ENCODE results near the gene MGA.

MGA gene

DNA sequence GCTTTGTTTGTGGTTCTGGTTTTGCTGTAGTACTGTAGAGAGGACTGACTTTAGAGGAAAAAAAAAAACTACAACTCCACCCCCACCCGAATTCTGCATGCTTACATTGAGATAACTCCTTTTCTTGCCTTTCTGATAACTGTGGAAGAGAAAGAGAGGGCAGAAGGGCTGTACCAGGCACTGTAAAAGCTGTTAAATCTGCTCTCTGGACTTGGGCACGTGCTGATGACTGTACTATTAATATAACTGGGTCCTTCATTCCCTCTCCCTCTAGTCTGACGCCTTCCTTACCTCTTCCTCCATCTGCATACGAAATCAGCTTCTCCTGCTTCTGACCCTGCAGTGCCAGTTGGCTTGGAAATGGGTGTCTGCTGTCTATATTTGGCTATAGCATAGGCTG, 129.0 kb downstream of the MGA start:
- no peak for DNase-seq

GRCh38 chr15:41789662-41790061, 129.5 kb downstream of the MGA start:
- DNase-seq, result no peak

- no peak for DNase-seq
Observed at GRCh38 chr15:41790169-41790568, 130.0 kb downstream of the MGA start.

DNA sequence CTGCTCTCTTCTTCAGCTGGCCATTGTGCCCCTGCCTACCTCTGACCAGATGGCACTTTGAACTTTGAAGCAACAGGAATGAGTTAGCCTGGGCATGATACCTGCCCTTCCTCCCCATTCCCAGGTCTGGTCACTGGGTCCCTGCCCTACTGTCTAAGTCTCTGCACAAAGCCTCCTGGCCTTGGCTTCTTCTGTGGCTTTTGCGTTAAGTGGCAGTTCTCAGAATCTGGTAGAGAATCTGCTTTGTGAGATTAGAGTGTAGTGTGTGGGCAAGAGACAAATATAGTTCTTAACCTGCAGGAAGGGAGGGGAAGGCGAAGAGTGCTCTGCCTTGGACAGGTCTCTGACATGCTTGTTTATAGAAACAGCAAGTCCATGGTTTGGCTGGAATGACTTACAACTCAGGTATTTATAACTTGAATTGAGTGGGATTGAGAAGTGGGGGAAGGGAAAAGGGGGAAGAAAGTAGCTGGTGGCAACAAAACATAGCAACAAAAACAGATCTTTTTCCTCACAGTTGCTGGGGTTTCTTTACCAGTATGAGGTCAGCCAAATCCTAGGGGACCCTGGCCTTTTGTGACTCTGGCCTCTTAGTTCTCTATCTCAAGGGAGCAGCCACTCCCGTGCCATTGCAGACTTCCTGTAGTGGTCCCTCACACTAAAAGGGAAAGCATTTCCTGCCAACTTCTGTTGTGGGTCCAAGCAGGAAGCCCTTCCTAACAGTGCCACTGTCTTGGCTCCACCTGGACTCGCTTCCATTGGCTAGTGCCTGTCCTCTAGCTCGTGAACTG, 130.7 kb downstream of the MGA start:
- DNase-seq, result no peak

DNA sequence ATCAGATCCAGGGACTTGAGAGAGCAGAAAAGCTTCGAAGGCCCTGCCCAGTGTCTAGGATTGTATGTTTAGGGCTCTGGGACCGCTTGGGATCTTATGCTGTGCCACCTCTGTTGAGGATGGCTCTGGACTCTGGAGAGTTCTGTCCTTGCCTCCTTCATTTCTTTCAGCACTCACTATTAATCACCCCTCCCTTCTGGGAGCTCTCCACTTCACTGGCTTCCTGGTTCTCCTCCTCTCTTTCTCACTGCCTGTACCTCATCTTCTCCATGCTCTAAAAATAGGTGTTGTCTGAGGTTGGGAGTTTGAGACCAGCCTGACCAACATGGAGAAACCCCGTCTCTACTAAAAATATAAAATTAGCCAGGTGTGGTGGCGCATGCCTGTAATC, 131.3 kb downstream of the MGA start:
- DNase-seq, result no peak

GRCh38 chr15:41792000-41792637, 131.9 kb downstream of the MGA start:
- DNase-seq, result no peak

DNA sequence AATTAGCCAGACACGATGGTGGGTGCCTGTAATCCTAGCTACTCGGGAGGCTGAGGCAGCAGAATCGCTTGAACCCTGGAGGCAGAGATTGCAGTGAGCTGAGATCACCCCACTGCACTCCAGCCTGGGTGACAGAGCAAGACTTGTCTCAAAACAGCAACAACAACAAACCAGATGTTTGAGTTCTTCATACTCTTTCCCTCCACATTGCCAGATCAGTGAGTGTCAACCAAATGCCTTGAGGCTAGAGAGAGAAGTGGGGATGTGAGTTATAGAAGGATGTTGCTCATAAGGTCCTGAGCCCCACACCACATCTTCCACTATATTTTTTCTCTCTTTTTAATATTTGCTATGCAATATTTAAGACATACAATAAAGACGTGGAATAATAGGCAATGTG, 133.9 kb downstream of the MGA start:
- no peak for DNase-seq

- no peak for DNase-seq
Observed at GRCh38 chr15:41795996-41796856, 136.0 kb downstream of the MGA start.

- no peak for DNase-seq
Observed at GRCh38 chr15:41797201-41797944, 137.2 kb downstream of the MGA start.

DNA sequence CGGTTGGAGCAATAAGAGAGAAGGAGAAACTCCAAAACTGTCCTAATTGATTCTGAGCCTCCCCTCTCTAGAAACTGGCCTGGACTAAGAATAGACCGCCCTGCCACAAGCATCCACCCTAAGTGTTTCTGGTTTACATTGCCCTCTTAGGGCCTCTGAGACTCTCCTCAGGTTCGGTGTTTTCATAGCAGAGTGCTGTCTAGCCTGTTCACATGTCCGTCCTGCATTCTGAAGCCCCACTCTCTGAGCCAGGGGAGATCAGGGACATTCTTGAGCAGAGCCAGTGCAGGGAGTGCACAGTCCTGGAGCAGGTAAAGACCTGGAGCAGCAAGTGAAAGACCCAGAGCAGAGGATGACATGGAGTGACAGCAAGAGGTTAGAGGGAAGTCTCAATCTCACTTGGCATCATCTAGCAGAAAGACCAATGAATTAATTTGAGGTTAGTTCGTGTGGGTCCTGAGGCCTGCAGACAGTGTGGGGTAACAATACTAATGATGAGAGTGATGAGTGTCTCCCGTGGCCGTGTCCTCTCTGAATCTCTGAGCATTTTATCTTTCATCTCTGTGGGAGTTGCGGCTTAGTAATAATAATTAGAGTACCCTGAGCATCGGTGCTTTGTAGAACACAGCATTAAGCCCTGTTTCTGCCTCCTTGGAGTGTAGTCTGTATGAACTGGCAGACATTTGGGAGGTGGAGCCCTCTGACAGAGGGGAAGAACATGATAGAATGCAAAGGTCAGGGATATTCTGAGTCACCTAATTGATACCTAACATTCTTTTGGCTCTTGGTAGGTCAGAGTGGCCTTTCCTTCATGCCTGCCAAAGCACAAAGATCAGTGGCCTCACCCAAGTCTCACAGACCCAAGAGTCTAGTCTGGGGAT, 138.6 kb downstream of the MGA start:
- DNase-seq, result no peak

DNA sequence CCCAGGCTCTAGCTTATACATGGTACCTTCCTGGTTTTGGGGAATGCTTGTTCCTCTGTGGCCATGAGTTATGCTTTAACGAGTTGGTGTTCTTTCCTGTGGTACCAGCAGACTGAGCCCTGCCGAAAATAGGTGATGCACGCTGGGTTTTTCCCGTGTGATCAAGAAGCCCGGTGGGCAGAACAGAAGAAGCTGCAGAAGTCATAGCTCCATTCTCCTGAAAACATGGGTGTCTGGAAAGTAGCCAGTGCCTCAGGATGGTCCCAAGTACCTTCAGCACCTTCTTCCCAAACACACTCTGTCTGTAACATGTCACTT, 139.2 kb downstream of the MGA start:
- DNase-seq, result no peak

- DNase-seq, result no peak
Observed at GRCh38 chr15:41801185-41801584, 141.0 kb downstream of the MGA start.

DNA sequence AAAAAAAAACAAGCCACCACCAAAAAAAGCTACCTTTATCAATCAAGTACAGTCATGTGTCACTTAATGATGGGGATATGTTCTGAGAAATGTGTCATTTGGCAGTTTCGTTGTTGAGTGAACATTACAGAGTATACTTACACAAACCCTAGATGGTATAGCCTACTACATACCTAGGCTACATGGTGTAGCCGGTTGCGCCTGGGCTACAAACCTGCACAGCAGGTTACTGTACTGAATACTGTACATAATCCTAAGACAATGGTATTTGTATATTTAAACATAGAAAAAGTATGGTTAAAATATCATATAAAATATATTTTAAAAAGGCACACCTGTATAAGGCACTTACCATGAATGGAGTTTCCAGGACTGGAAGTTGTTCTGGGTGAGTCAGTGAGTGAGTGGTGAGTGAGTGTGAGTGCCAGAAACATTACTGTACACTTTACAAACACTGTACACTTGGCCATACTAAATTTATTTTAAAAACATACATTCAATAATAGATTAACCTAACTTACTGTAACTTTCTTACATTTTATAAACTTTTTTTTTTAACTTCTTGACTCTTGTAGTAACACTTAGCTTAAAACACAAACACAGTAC, 141.7 kb downstream of the MGA start:
- no peak for DNase-seq

- no peak for DNase-seq
Observed at GRCh38 chr15:41804361-41804760, 144.2 kb downstream of the MGA start.

DNA sequence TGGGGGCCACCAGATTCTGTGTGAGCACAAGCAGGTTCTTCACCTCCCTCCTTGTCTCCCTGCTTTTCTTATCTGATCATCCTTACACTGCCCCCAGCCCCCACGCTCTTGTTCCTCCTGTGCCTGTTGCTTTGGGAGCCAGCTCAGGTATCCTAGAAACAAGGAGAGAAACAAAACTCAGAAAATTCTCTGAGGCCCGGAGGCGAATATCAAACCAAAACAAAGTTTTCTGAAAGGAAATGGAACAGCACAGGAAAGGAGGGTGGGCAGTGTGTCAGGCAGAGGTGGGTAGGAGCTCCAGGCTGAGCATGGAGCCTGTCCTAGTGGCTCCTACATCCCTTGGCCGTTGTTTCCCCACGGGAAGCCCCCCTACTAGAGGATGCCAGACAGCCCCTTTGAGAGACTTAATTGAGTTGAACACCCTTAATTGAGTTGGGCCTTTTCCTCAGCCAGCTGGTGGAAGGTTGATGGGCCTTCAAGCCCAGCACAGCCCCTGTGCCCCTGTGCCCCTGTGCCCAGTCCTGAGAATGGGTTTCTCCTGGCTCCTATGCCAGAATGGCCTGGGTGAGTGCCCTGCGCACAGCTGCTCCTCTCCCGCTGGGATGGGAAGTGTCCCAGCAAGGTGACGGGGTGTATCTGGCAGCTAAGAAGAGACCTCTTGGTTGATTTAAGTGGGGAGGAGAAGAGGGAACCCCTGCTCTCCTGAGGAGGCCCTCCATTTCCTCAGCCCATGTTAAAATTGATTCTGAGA, 144.9 kb downstream of the MGA start:
- DNase-seq, result no peak

DNA sequence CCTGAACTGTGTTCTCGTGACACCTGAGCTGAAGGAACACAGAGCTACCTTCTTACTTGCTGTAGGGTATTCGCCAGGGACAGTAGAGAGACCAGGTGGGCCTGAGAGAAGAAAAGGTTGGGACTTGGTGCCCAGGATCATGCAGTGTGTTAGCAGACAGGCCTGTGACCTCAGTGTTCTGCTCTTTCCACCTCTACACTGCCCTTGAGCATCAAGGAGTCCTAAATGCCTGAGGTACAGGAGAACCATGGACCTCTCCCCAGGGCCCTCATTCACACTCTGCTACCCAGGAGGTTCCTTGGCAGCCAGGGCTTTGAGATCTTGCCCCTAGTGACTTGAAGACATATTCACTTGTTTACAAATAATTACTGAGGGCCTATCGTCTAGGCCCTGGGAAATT, 145.5 kb downstream of the MGA start:
- no peak for DNase-seq

GRCh38 chr15:41806291-41807181, 146.3 kb downstream of the MGA start:
- DNase-seq, result no peak

GRCh38 chr15:41809121-41809520, 148.9 kb downstream of the MGA start:
- no peak for DNase-seq

DNA sequence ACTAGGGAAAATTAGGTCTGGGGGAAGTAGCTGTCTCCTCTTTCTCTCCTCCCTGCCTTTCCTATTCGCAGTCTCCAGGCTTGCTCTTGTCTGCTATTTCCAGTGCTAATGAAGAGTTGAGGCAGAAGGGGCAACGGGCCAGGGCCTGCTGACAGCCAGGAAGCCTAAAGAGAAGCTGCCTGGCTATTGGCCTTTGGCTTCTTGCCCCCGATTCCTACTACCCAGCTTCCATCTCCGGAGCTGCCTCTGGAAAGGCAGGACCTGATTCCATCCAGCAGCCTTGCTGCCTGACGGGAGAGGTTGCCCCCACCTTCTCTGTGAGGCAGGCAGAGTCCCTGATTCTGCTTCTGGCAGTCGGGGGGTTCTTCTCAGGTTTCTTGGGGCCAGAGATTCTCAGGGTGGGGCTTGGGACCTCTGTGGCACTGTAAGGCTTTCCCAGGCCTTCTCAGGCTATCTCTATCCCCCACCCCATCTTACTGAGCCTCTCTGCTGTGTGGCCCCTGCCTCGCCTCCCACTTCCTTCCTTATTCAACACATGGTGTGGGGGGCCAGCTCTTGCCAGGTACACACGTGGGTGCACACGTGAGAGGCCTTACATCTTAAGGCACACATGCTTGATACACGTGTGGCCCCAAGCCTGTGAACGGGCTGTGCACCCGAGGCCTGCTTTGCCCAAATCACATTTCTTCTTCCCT, 149.5 kb downstream of the MGA start:
- no peak for DNase-seq

Data from CD4-positive, alpha-beta T cell treated with Interleukin-17A for 4 hours (primary cell).